Stomach (tissue), 9 donors: Measurements from ENCODE around the gene SEL1L2. TPM values are rescaled to one million over a fixed set of nuclear protein-coding genes. Genes with fewer than 3 reads are reported as not detected.

Experiments
- DNase-seq, 2 donors: peaks; one replicate each; pipeline versions ENCODE4 v3.0.0 to v3.0.0-alpha.2; 2013 to 2019
- H3K27ac ChIP-seq, 5 donors: fragments of 200-600 bp in 4 of 5; sonication (generic) in 4 of 5; one replicate each; pipeline ENCODE4 v1.5.1; 2013 to 2019; ENCODE audit warnings: mild to moderate bottlenecking in 1 of 5, moderate library complexity in 1 of 5
- H3K27me3 ChIP-seq, 3 donors: fragments of 200-600 bp; sonication (generic); one replicate each; pipeline ENCODE4 v1.5.1; 2017 to 2019; ENCODE audit warnings: mixed run types in 1 of 3
- H3K36me3 ChIP-seq, 4 donors: fragments of 200-600 bp; sonication (generic); 1 replicate in 3 of 4; 2 replicates in 1 of 4; pipeline ENCODE4 v1.5.1; 2016 to 2019
- H3K4me1 ChIP-seq, 4 donors: fragments of 200-600 bp; sonication (generic); one replicate each; pipeline ENCODE4 v1.5.1; 2016 to 2019
- H3K4me3 ChIP-seq, 4 donors: fragments of 200-600 bp; sonication (generic) in 3 of 4; one replicate each; pipeline ENCODE4 v1.5.1; 2016 to 2019; ENCODE audit warnings: mild to moderate bottlenecking in 1 of 4
- H3K9me3 ChIP-seq, 4 donors: fragments of 200-600 bp; sonication (generic); one replicate each; pipeline ENCODE4 v1.5.1; 2016 to 2019
- CTCF ChIP-seq, 7 experiments: fragments of 450-650 bp in 4 of 7; fragments of 200-600 bp in 3 of 7; sonication (generic) in 3 of 7; IDR thresholded peaks; one replicate each; pipeline ENCODE4 v1.5.1; 2016 to 2019; ENCODE audit warnings: antibody characterized with exemption in 7 of 7, control low read depth in 2 of 7, mild to moderate bottlenecking in 1 of 7
- EP300 ChIP-seq: sonication (generic); formaldehyde crosslinking; IDR thresholded peaks from one replicate; pipeline ENCODE4 v1.6.1; 2017; ENCODE audit warnings: antibody characterized with exemption
- POLR2A ChIP-seq, 4 donors: fragments of 450-650 bp; IDR thresholded peaks; one replicate each; pipeline ENCODE4 v1.6.1; 2016; ENCODE audit warnings: antibody characterized with exemption in 4 of 4, control low read depth in 2 of 4, mild to moderate bottlenecking in 1 of 4, moderate library complexity in 1 of 4
- POLR2AphosphoS5 ChIP-seq, 3 donors: sonication (generic); formaldehyde crosslinking; IDR thresholded peaks; one replicate each; pipeline ENCODE4 v1.6.1; 2016; ENCODE audit warnings: antibody characterized with exemption in 3 of 3
- WGBS, 5 donors: extraction: QIAGEN DNeasy Blood & Tissue Kit in 3 of 5; methylation state at CpG; one replicate each; pipeline versions ENCODE4 v1.1.5 to v1.1.7; 2013 to 2018; 5-methylcytosine and 5-hydroxymethylcytosine counted together
- intact Hi-C: fragments of 100-400 bp; cut with DNase I; formaldehyde crosslinking; loops from one replicate; pipeline ENCODE4 v1.15.1; 2023; ENCODE audit warnings: low total_unique reads
- polyA plus RNA-seq, 3 donors: library from polyadenylated mRNA; stranded (reverse); fragments of 200-250 nt; gene quantifications; one replicate each; pipeline ENCODE4 v1.2.3, GENCODE V29; 2013
- total RNA-seq, 5 donors: library from RNA; depleted of rRNA; stranded (reverse); fragments of >200 nt; gene quantifications; one replicate each; pipeline versions ENCODE4 v1.1.0 to v1.2.3, GENCODE V29; 2014 to 2016
- donor health status: healthy with polysubstance abuse.
- donor health status: Bipolar disorder and iron deficiency.
- donor health status: healthy.

SEL1L2 gene
- total and polyA plus RNA-seq, 8 donors = 2.2 TPM; not detected in 7

DNA sequence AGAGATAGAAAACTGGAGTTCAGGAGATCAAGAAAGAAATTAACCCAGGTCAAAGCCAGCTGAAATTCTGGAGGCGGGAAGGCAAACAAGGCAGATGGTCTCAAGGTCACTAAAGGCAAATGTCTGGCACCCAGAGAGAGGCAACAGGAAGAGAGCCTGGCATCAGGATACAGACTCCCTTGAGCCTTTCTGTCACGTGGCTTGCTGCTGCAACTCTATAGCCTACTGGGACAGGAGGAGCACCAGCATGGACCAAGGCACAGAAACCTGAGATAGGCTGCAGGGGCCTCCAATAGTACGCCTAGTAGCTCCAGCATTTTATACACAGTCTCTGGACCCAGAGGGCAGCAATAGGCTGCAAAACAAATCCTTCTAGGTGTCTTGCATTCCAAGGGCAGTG lies 75.1 kb downstream of the SEL1L2 start:
- Histone ChIP-seq H3K27me3 (no peaks in the 10 kb centered on the region), H3K9me3 (no peaks in the 10 kb centered on the region), H3K27ac (no peak overlapping the region), H3K36me3 (no peaks in the 10 kb centered on the region), H3K4me3 (no peak overlapping the region), H3K4me1 (peaks cover 0 to 9% (median 0%) of the 10 kb centered on the region in 4 donors)
- WGBS, 5 donors = 63 to 83% (median 73%) methylated on average over 3 of the region's 3 CpGs
- DNase-seq = no peak
- TF ChIP-seq POLR2A (IDR thresholded peaks at IDR 0.05) (no peak), POLR2AphosphoS5 (IDR thresholded peaks at IDR 0.05) (no peak)
- intact Hi-C loops = no loop called here

- Histone ChIP-seq H3K36me3 (no peaks in the 10 kb centered on the region), H3K27me3 (no peaks in the 10 kb centered on the region), H3K9me3 (no peaks in the 10 kb centered on the region), H3K4me3 (no peak overlapping the region), H3K27ac (no peak overlapping the region), H3K4me1 (peaks cover 0 to 7% (median 0%) of the 10 kb centered on the region in 4 donors)
- DNase-seq = peak in 1 of 2 donors; percentile 7
- 77 to 83% (median 79%) methylated on average over 4 of the region's 4 CpGs for WGBS, 5 donors
- TF ChIP-seq POLR2A (IDR thresholded peaks at IDR 0.05) (no peak), CTCF (IDR thresholded peaks at IDR 0.05) (no peak), EP300 (no peak), POLR2AphosphoS5 (IDR thresholded peaks at IDR 0.05) (no peak)
- intact Hi-C loops = no loop called here
Measured at GRCh38 chr20:13913572-13913971, 76.8 kb downstream of the SEL1L2 start.

- no peak overlapping the region for H3K27ac ChIP-seq
- WGBS, 5 donors = 76 to 100% (median 94%) methylated on average over 1 of the region's 1 CpG
- no peaks in the 10 kb centered on the region for H3K27me3 ChIP-seq
- intact Hi-C loops = no loop called here
- no peaks in the 10 kb centered on the region for H3K9me3 ChIP-seq
- H3K4me3 ChIP-seq = no peak overlapping the region
- peaks cover 0 to 3% (median 0%) of the 10 kb centered on the region in 4 donors for H3K4me1 ChIP-seq
- DNase-seq = peak in 1 of 2 donors; percentile 16
- TF ChIP-seq CTCF (IDR thresholded peaks at IDR 0.05) = no peak
- no peak for TF ChIP-seq POLR2A (IDR thresholded peaks at IDR 0.05)
- no peaks in the 10 kb centered on the region for H3K36me3 ChIP-seq
Measured at GRCh38 chr20:13913131-13913530, 77.3 kb downstream of the SEL1L2 start.

- no peak overlapping the region for H3K27ac ChIP-seq
- WGBS, 5 donors = 67 to 91% (median 76%) methylated on average over 1 of the region's 1 CpG
- no peaks in the 10 kb centered on the region for H3K9me3 ChIP-seq
- no peaks in the 10 kb centered on the region for H3K27me3 ChIP-seq
- H3K4me3 ChIP-seq = no peak overlapping the region
- intact Hi-C loops = no loop called here
- no peaks in the 10 kb centered on the region for H3K4me1 ChIP-seq
- H3K36me3 ChIP-seq = no peaks in the 10 kb centered on the region
- TF ChIP-seq EP300 (no peak), POLR2AphosphoS5 (IDR thresholded peaks at IDR 0.05) (no peak), CTCF (IDR thresholded peaks at IDR 0.05) (no peak), POLR2A (IDR thresholded peaks at IDR 0.05) (no peak)
- no peak for DNase-seq
Measured at GRCh38 chr20:13910492-13910891, 79.9 kb downstream of the SEL1L2 start.

GRCh38 chr20:13909067-13909466 lies 81.3 kb downstream of the SEL1L2 start:
- no peak overlapping the region for H3K4me3 ChIP-seq
- H3K27me3 ChIP-seq = no peaks in the 10 kb centered on the region
- no peak overlapping the region for H3K27ac ChIP-seq
- TF ChIP-seq POLR2A (IDR thresholded peaks at IDR 0.05) = no peak
- TF ChIP-seq CTCF (IDR thresholded peaks at IDR 0.05) = no peak
- no peak for TF ChIP-seq POLR2AphosphoS5 (IDR thresholded peaks at IDR 0.05)
- TF ChIP-seq EP300 = no peak
- WGBS, 5 donors = 71 to 78% (median 74%) methylated on average over 4 of the region's 4 CpGs
- H3K36me3 ChIP-seq = no peaks in the 10 kb centered on the region
- H3K4me1 ChIP-seq = no peaks in the 10 kb centered on the region
- no peaks in the 10 kb centered on the region for H3K9me3 ChIP-seq
- no peak for DNase-seq
- intact Hi-C loops = no loop called here
